Natural killer cell (primary cell): ENCODE measurements around the gene TIRAP. TPM values are rescaled to one million over a fixed set of nuclear protein-coding genes. Genes with fewer than 3 reads are reported as not detected.

ENCODE experiments used
- ATAC-seq, 3 donors: fragments of 150-1000 bp in 2 of 3; fragments of 200-7000 bp in 1 of 3; cut with Tn5 transposase; 1 replicate in 1 of 3; 2 replicates in 2 of 3; pipeline ENCODE4 v1.10.0; 2021; ENCODE audit warnings: mild to moderate bottlenecking in 2 of 3, moderate library complexity in 2 of 3
- DNase-seq, 2 donors: peaks; one replicate each; pipeline versions ENCODE4 v3.0.0 to v3.0.0-alpha.2; 2013 to 2021; ENCODE audit warnings: mixed read lengths in 1 of 2
- H3K27ac ChIP-seq: one replicate; pipeline ENCODE4 v1.5.1; 2013; ENCODE audit warnings: mild to moderate bottlenecking, low read length
- H3K27me3 ChIP-seq: one replicate; pipeline ENCODE4 v1.6.1; 2013; ENCODE audit warnings: low read length; ENCODE audit not compliant: control insufficient read depth, insufficient read depth
- H3K36me3 ChIP-seq: one replicate; pipeline ENCODE4 v1.6.1; 2013; ENCODE audit warnings: low read length; ENCODE audit not compliant: control insufficient read depth, insufficient read depth
- H3K4me1 ChIP-seq: one replicate; pipeline ENCODE4 v1.6.1; 2013; ENCODE audit warnings: low read length; ENCODE audit not compliant: control insufficient read depth, insufficient read depth
- H3K4me3 ChIP-seq: one replicate; pipeline ENCODE4 v1.5.1; 2013; ENCODE audit warnings: low read length
- H3K9me3 ChIP-seq: one replicate; pipeline ENCODE4 v1.6.1; 2013; ENCODE audit warnings: low read length; ENCODE audit not compliant: control insufficient read depth, insufficient read depth
- H3K27ac Mint-ChIP-seq, 2 donors: one replicate each; pipeline ENCODE4 v1.8.0; 2022; ENCODE audit warnings: mild to moderate bottlenecking in 2 of 2, mixed read lengths in 2 of 2, moderate library complexity in 1 of 2
- H3K27me3 Mint-ChIP-seq, 2 donors: one replicate each; pipeline ENCODE4 v1.8.0; 2022; ENCODE audit warnings: low read depth in 2 of 2, mixed read lengths in 2 of 2
- H3K36me3 Mint-ChIP-seq: one replicate; pipeline ENCODE4 v1.8.0; 2022; ENCODE audit warnings: mixed read lengths
- H3K4me1 Mint-ChIP-seq, 2 donors: one replicate each; pipeline ENCODE4 v1.8.0; 2022; ENCODE audit warnings: mixed read lengths in 2 of 2
- H3K4me3 Mint-ChIP-seq: one replicate; pipeline ENCODE4 v1.8.0; 2022; ENCODE audit warnings: mild to moderate bottlenecking, moderate library complexity, mixed read lengths
- H3K9me3 Mint-ChIP-seq, 2 donors: one replicate each; pipeline ENCODE4 v1.8.0; 2022; ENCODE audit warnings: mixed read lengths in 2 of 2
- WGBS: methylation state at CpG from one replicate; pipeline ENCODE4 v1.1.7; 2013; ENCODE audit warnings: missing lambda C conversion rate; ENCODE audit not compliant: insufficient coverage; 5-methylcytosine and 5-hydroxymethylcytosine counted together
- intact Hi-C: fragments of 100-400 bp; cut with micrococcal nuclease; formaldehyde crosslinking; loops from one replicate; pipeline ENCODE4 v1.14.2; 2022
- total RNA-seq, 4 donors: library from RNA; stranded (reverse); fragments of 120-200 nt in 1 of 4; gene quantifications; one replicate each; pipeline versions ENCODE4 v1.2.3 to v1.2.4, GENCODE V29; 2013 to 2022
- TF ChIP-seq, protein P1 (sequence below): fragments of 200-600 bp; IDR thresholded peaks from one replicate; pipeline ENCODE4 v1.8.0; 2022; ENCODE audit warnings: antibody characterized with exemption

The TIRAP gene
- total RNA-seq, 3 donors from 2014 or later (not counting 1 experiment from before 2014, with no cell fraction given) = 14.5 to 24.0 (median 19.5) TPM

GRCh38 chr11:126331286-126331685, 48.4 kb downstream of the TIRAP start:
- H3K4me1 ChIP-seq = peaks cover 80% of the 10 kb centered on the region
- H3K4me1 Mint-ChIP-seq = peaks cover 79 to 80% of the 10 kb centered on the region in 2 donors
- no peaks in the 10 kb centered on the region for H3K9me3 Mint-ChIP-seq
- peak overlapping the region; percentile 85 for H3K27ac ChIP-seq
- WGBS = 96% methylated on average over 13 of the region's 13 CpGs
- H3K27ac Mint-ChIP-seq = peak overlapping the region; percentile 88 to 97
- H3K36me3 ChIP-seq = peaks cover 2% of the 10 kb centered on the region
- H3K27me3 ChIP-seq = no peaks in the 10 kb centered on the region
- ATAC-seq (no peak), DNase-seq (no peak)
- H3K36me3 Mint-ChIP-seq = no peaks in the 10 kb centered on the region
- intact Hi-C loops = loop anchor here (5.0 kb wide), 1 partner anchor 819 kb away; no protein-coding TSS in a partner anchor
- TF ChIP-seq, protein P1, sequence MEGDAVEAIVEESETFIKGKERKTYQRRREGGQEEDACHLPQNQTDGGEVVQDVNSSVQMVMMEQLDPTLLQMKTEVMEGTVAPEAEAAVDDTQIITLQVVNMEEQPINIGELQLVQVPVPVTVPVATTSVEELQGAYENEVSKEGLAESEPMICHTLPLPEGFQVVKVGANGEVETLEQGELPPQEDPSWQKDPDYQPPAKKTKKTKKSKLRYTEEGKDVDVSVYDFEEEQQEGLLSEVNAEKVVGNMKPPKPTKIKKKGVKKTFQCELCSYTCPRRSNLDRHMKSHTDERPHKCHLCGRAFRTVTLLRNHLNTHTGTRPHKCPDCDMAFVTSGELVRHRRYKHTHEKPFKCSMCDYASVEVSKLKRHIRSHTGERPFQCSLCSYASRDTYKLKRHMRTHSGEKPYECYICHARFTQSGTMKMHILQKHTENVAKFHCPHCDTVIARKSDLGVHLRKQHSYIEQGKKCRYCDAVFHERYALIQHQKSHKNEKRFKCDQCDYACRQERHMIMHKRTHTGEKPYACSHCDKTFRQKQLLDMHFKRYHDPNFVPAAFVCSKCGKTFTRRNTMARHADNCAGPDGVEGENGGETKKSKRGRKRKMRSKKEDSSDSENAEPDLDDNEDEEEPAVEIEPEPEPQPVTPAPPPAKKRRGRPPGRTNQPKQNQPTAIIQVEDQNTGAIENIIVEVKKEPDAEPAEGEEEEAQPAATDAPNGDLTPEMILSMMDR = no peak
- H3K4me3 ChIP-seq = no peak overlapping the region
- H3K4me3 Mint-ChIP-seq = peak overlapping the region; percentile 80
- H3K9me3 ChIP-seq = no peaks in the 10 kb centered on the region
- no peaks in the 10 kb centered on the region for H3K27me3 Mint-ChIP-seq

- WGBS = 58% methylated on average over 4 of the region's 5 CpGs
- Histone ChIP-seq H3K9me3 (no peaks in the 10 kb centered on the region), H3K27ac (peak overlapping the region; percentile 85), H3K36me3 (peaks cover 2% of the 10 kb centered on the region), H3K4me3 (no peak overlapping the region), H3K27me3 (no peaks in the 10 kb centered on the region), H3K4me1 (peaks cover 90% of the 10 kb centered on the region)
- H3K27me3 Mint-ChIP-seq = no peaks in the 10 kb centered on the region
- peak overlapping the region; percentile 80 for H3K4me3 Mint-ChIP-seq
- DNase-seq (peak; percentile 65), ATAC-seq (peak; percentile 69 to 90 (median 80))
- peak overlapping the region; percentile 88 to 97 for H3K27ac Mint-ChIP-seq
- H3K9me3 Mint-ChIP-seq = no peaks in the 10 kb centered on the region
- intact Hi-C loops = loop anchor here (5.0 kb wide), 1 partner anchor 820 kb away; no protein-coding TSS in a partner anchor
- TF ChIP-seq, protein P1 = no peak
- H3K4me1 Mint-ChIP-seq = peaks cover 84% of the 10 kb centered on the region in 2 donors
- no peaks in the 10 kb centered on the region for H3K36me3 Mint-ChIP-seq
These were observed 49.4 kb downstream of the TIRAP start for GRCh38 chr11:126332221-126332711.

DNA sequence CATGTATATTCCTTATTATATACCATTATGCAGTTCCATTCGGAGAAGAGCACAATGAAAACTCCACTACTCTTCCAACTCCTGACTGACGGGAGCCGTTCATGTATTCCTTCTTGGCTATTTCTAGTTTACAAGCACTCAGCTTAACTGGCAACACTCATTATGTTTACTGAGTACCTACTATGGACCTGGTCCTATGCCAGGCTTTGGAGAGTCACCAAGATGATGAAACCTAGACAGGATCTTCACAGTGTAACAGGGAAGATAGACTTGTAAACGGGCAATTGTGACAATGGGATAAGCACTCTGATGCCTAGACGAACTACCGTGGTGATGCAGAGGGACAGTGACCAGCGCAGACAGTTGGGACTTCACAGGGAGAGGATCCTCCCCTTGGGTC, 50.2 kb downstream of the TIRAP start:
- WGBS = 97% methylated on average over 7 of the region's 7 CpGs
- ATAC-seq = no peak
- Mint-ChIP-seq H3K4me1 (peaks cover 75 to 82% of the 10 kb centered on the region in 2 donors), H3K27ac (peak overlapping the region; percentile 88 to 97), H3K36me3 (no peaks in the 10 kb centered on the region), H3K27me3 (no peaks in the 10 kb centered on the region), H3K9me3 (no peaks in the 10 kb centered on the region), H3K4me3 (peak overlapping the region; percentile 80)
- Histone ChIP-seq H3K27me3 (no peaks in the 10 kb centered on the region), H3K27ac (no peak overlapping the region), H3K4me3 (no peak overlapping the region), H3K36me3 (peaks cover 3% of the 10 kb centered on the region), H3K9me3 (no peaks in the 10 kb centered on the region), H3K4me1 (peaks cover 89% of the 10 kb centered on the region)
- TF ChIP-seq, protein P1 = no peak
- intact Hi-C loops = loop anchor here (5.0 kb wide), 1 partner anchor 821 kb away; no protein-coding TSS in a partner anchor
- DNase-seq = no peak
